NOMO-1 (cell line): ENCODE measurements around the gene OR13J1.
"Not testable (repeated sequence)": the region's sequence is repeated elsewhere in the genome, so short reads cannot be mapped to it uniquely, and the experiment has no call there.

Source experiments
- DNase-seq, 2 experiments: peaks; one replicate each; lab custom pipeline; 2025; ENCODE audit not compliant: unreplicated experiment in 2 of 2; lab: John Stamatoyannopoulos, UW

Gene OR13J1, protein sequence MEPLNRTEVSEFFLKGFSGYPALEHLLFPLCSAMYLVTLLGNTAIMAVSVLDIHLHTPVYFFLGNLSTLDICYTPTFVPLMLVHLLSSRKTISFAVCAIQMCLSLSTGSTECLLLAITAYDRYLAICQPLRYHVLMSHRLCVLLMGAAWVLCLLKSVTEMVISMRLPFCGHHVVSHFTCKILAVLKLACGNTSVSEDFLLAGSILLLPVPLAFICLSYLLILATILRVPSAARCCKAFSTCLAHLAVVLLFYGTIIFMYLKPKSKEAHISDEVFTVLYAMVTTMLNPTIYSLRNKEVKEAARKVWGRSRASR

DNA sequence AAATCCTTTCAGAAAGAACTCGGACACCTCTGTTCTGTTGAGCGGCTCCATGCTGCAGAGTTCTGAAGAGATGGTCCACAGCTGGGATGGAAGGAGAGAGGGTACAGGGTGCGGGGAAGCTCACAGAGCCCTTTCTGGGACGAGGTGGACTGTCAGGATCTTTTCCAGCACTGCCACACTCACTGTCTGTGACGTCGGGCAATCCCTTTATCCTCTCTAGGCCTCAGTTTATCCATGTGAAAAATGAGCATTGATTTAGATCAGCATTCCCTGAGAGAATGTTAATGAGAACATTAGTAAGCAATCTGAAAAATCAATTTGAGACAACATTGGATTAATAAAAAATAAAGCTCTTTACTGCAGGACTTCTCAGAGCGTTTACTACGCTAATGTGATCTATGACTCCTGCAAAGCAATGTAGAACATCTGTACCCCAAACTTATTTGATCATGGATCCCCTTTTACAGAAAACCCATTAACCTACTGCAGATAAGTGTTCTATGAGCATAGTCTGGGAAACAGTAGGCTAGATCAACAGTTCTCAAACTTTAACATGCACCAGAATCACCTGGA is at the start of gene OR13J1:
OR13J1 (minus strand) TSS at position 51 of the 573 bp plus-strand sequence; CDS start at position 51, 0 bp downstream.
- no peak for DNase-seq

DNA sequence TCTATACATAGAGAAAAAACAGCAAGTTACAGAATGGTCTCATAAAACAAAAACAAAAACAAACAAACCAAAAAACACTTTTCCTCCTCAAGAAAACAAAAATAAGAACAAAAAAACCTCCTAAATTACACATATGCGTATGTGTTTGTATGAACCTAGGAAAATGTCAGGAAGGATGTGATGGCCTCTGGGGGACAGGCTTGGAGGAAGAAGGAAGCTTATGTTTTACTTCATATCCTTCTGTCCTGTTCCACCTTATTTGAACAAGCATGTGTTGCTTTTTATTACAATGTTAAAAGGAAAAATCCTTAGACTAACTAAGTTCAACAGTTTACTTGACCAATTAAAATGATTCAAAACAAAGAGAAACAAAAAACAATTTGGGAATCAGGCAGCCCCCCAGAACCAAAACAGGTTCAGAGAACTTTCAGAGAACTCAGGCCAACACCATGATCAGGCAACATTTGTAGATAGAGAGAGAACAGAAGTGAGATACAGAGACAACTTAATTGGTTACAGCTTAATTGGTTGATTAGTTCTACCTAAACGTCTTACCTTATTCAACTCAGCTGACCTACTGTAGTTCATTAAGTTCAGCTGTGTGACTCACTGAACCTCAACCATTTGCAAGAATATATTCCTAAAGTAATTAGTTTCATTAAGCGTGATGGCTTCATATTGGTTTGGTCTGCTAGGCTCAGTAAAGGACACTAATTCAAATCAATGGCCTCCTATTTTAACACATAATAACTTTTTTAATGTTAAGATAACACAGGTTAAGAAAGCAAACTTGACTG is 49.2 kb upstream of the OR13J1 start:
- peak in 1 of 2 experiments; percentile 41 for DNase-seq

- DNase-seq: no peak
Observed at GRCh38 chr9:35918780-35919179, 48.6 kb upstream of the OR13J1 start.

DNA sequence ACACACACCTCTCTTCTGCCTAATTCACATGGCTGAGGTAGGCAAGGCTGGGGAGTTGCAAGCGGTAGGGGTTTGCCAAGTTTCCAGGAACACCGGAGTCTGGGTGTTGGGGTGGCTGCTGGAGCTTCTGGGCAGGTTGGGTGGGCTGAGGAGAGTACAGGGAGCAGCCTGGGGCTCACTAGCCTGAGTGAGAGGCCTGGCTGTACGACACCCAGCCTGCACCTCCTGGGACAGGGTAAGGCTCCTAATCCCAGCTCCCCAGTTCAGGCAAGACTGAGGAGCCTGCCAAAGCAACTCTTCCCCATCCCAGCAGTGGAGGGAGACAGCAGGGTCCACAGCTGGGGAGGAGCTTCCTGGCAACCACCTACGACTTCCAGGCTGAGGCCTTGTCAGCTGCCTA is 47.1 kb upstream of the OR13J1 start:
- DNase-seq: no peak

DNA sequence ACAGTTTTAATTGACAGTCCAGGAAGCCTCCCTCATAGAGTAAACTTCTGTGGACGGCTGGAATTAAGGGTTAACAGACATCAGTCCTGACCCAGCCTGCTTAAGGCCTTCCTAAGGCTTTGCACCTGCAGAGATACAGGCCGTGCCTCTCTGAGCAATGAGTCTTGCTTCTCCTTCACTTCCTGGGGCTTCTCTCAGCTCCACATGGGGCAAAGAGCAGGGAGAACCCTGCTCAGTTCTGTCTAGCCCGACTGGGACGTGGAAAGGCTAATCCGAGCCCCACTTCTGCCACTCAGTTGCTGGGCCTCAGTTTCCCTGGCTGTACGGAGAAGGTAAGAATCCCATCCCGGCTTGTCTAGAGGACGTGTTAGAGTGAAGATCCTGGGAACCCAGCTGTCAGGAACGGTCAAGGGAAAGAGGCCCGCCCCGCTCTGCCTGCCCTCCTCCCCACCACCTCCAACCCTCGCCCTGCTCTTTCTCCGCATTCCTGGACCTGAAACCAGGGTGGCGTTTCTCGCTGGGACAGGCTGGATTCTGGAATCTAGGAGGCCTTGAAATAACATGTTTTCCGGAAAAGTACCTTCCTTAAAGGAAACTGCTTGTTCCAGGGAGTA is 45.6 kb upstream of the OR13J1 start:
- DNase-seq: no peak

GRCh38 chr9:35914301-35914807 is 44.2 kb upstream of the OR13J1 start:
- no peak for DNase-seq

GRCh38 chr9:35913429-35913828 is 43.2 kb upstream of the OR13J1 start:
- DNase-seq: not testable (repeated sequence)

DNA sequence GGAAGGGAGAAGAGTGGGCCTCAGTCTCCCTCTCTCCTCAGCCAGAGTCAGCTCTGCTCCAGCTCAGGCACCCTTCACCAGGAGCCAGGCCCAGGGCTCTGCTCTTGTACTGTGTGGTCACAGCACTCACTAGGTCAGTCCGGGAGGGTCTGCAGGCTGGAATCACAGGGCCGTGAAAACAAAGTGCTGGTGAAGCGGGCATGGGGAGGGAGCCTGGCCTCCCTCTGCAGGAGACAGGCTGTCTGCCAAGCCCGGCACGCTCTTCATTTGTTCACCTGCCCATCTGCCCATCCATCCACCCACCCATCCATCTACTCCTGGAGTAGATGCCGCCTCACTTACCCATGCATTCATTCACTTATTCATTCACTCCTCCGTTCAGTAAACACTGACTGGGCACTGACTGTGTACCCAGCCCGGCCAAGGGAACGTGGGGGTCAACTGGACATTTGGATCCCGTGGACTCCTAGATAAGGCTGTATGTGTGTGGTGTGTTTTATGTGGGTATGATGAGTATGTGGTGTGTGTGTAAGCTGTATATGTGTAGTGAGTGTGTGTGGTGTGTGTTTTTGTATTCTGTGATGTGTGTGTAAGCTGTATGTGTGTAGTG is 42.7 kb upstream of the OR13J1 start:
- no peak for DNase-seq

DNA sequence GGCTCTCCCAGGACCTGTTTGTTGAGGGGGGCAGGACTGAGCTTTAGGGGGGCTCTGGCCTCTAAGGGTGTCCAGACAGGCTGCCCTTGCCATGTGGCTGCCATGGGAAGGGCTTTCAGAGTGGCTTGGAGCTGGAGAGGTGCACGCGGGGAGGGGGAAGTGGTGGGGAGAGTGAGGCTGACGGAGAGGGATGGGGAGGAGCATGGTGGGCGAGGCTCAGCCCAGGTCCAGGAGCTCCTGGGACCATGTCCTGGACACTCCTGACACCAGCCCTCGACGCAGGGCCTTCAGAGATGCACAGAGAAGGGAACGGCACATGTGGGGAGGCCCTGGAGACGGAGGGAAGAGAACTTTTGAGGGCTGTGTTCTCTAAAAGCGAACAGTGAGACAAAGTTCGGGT is 41.5 kb upstream of the OR13J1 start:
- DNase-seq: no peak

DNA sequence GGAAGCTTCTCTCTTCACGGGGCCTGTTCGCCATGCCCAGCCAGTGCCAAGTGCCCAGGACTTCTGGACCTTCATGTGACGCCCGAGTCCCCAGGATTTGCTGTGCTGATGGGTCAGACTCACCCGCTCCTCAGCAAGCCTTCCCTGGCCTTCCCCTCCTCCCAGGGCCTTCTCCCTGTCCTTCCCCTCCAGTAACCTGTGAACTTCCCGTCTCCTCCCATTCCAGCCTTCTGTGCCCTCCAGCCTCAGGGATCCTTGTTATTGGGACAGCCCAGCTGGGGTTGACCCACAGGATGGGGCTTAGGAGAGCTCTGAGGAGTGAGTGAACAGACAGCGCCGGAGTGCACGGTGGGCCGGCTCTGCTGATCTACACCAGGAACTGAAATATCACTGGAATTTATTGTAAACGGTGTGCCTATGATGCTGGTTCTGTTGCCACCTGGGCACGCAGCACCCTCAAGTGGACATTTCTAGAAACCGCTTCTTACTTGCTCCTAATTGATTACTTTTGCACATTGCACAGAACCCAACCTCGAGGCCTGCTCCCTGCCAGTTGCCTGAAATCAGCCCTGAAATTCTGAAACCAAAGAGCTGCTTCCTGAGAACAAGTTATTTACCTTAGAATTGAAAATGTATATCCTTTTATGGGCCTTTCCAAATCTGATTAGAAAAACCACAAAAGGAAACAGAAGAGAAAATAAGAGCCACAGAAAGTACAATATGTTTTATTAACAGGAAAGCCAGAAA is 40.6 kb upstream of the OR13J1 start:
- DNase-seq: peak; percentile 65 to 72

DNA sequence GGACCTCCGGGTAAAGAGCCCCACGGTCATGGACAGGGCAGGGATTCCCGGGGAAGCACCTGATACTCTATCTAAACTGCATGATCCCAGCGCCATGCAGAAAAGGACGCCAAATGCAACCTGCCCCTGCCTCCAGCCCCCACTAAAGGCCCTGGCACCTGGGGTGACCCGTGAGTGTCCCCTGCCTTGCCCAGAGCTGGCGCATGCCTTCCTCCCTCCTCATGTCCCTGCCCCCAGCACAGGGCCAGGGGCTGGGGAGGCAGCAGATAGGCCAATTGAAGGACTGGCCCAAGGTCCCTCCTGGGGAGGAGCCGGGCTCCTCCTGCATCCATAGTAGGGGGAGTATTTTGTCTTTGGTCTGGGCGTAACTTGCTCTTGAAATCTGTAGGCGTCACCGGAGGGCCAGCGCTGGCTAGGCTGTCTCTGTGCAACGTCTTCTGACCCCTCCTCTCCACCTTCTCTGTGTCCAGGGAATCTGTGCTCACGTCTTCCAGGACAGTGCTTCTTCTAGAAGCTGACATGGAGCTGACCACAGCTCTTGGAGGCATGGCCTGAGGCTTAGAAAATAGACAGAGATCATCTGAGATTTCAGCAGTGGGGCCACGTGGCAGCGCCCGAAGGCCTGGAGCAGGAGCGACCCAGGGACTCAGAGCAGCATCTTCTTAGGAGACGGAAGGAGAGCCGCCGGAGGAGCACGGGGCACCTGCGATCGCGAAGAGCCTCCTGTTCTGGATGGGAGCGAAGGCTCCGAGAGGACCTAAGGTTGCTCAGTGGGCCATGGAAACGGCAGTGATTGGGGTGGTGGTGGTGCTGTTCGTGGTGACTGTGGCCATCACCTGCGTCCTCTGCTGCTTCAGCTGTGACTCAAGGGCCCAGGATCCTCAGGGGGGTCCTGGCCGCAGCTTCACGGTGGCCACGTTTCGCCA is 39.7 kb upstream of the OR13J1 start:
- no peak for DNase-seq

GRCh38 chr9:35909274-35909673 is 39.1 kb upstream of the OR13J1 start, which contains the start of gene SPAAR:
Gene SPAAR, plus strand, starts transcription at chr9:35909490. Its CDS starts 974 bp downstream, at chr9:35910464.
- no peak for DNase-seq

DNA sequence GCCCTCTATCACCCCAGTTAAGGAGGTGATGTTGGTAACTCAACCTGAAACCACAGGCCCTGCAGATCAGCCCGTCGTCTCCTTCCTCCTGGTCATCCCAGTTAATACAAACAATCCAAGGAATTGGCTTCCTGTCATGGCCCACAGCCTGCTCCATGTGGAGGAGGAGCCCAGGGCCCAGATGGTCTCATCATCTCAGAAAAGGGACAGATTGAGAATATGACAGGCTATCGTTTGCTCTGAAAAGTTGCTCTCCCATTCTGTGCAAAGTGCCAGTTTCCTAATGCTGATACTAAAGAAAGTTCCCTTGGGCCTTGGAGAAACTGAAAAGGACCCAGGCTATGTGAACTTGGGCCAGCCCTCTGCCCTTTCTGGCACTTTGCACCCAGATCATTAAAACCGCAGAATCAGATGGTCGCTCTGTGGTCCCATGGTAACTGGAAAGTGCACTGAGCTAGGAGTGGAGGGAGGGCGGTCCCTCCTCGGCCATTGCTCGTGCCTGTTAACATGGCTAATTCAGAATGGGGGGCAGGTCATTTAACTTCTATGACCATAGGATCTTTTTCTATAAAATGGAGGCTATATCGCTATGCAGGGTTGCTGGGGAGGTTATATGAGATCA is 38.4 kb upstream of the OR13J1 start:
- DNase-seq: no peak

DNA sequence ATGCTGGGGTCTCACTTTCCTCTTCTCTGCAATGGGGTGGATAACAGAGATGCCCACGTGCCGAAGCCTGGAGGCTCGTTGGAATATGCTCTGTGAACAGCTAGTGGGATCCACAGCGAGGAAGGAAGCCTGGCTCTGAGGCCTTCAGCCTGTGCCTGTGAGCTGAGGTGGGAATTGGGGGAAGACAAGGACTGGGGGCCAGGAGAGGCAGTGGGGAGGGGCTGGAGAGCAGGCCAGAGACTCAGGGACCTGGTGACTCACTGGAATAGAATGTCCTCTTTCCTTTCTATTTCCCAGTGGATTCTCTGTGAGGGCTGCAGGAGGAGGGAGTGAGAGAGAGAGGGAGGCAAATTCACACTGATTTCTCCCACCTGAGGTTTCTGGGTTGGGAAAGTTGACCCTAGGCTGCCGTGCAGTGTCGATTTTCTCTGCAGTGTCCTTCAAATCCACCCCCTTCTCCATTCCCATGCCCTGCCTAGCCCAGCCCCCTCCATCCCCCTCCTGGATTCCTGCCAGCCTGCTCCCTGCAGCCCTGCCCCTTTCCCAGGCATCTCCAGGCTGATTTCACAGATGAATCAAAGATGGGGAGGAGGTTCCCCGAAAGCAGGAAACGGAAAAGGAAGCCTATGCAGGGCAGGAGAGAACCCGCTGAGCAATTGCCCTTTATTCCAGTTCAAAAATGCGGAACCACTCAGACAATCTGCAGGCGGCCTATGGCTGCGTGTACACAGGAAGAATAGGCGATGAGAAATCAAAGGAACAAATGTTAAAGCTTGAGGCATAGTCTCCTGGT is 37.7 kb upstream of the OR13J1 start:
- peak; percentile 39 to 55 for DNase-seq

GRCh38 chr9:35906923-35907699 is 36.9 kb upstream of the OR13J1 start:
- no peak for DNase-seq

- no peak for DNase-seq
Observed at GRCh38 chr9:35905912-35906679, 35.9 kb upstream of the OR13J1 start, which contains the start of gene HRCT1. Gene HRCT1, plus strand, starts transcription at chr9:35906202. Its CDS starts 86 bp downstream, at chr9:35906288.
